ENCODE results near the gene CD44. TPM values are rescaled to one million over a fixed set of nuclear protein-coding genes. Genes with fewer than 3 reads are reported as not detected.

CD44 gene
- total RNA-seq, 2 experiments from 2014 or later = 518 to 534 TPM

DNA sequence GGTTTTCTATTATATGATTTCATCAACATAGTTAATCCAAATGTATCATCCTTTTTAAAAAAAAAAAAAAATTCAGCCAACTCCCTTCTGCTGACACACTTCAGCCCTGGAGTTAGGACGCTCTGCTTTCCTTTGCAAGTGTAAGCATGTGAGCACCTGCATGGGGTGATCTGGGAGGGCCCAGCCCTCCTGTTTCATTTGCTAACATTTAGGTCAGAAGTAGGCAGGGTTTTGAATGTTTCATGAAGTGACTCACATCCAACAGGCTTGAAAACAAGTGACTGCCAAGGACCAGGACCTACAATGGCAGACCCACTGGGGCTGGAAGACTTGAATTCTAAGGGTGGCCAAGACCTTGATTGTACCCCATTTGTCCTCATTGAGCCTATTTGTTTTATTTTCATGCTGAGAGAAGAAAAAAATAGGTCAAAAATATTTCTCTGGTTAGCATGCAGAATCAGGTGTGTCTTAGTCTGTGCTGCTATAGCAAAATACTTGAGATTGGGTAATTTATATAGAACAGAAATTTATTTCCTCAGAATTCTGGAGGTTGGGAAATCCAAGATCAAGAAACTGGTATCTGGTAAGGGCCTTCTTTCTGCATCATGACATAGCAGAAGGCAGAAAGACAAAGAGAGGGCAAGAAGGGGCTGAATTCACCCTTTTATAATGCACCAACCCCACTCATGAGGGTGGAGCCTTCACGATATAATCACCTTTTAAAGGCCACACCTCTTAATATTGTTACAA lies 137.6 kb downstream of the CD44 start:
- Mint-ChIP-seq H3K4me3 (no peak overlapping the region), H3K4me1 (peaks cover 34% of the 10 kb centered on the region), H3K27me3 (peaks cover 2% of the 10 kb centered on the region), H3K27ac (no peak overlapping the region), H3K9me3 (peaks cover 9% of the 10 kb centered on the region), H3K36me3 (ENCODE audit: low read depth) (peaks cover 4% of the 10 kb centered on the region)
- no peak for DNase-seq
- ChIA-PET CTCF (interaction anchor here (0.6 to 1.2 kb wide), 3 partner anchors 20 to 69 kb away, joined by 3 to 4 read pairs (median 3); no protein-coding TSS in a partner anchor), POLR2A (no interaction called here)

GRCh38 chr11:35277827-35278226 lies 138.9 kb downstream of the CD44 start:
- no peak overlapping the region for H3K27ac Mint-ChIP-seq
- peaks cover 5% of the 10 kb centered on the region for H3K9me3 Mint-ChIP-seq
- H3K27me3 Mint-ChIP-seq = peaks cover 2% of the 10 kb centered on the region
- ChIA-PET CTCF (interaction anchor here (1.0 kb wide), 1 partner anchor 20 kb away, joined by 3 read pairs; no protein-coding TSS in a partner anchor), POLR2A (no interaction called here)
- H3K4me1 Mint-ChIP-seq = peaks cover 30% of the 10 kb centered on the region
- H3K4me3 Mint-ChIP-seq = no peak overlapping the region
- no peak for DNase-seq
- no peaks in the 10 kb centered on the region for H3K36me3 Mint-ChIP-seq (ENCODE audit: low read depth)

DNA sequence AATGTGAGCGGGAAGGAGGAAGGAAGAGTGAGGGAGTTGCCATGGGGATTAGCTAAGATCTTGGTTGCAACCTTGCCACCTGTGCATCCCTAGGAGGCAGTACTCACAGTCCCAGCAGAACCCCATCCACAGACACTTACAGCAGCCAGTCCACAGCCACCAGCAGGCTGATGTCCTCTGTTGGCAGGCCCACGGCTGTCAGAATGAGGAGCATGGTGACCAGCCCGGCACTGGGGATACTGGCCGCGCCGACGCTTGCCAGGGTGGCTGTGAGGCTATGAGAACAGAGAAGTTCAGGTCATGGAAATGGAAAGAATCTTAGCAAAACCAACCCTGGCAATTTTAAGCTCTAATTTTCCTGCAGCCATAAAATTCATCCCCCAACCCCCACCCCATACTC lies 141.8 kb downstream of the CD44 start:
- CTCF ChIA-PET = interaction anchor here (1.4 to 1.7 kb wide), 2 partner anchors 14 to 31 kb away, joined by 3 to 5 read pairs; no protein-coding TSS in a partner anchor

DNA sequence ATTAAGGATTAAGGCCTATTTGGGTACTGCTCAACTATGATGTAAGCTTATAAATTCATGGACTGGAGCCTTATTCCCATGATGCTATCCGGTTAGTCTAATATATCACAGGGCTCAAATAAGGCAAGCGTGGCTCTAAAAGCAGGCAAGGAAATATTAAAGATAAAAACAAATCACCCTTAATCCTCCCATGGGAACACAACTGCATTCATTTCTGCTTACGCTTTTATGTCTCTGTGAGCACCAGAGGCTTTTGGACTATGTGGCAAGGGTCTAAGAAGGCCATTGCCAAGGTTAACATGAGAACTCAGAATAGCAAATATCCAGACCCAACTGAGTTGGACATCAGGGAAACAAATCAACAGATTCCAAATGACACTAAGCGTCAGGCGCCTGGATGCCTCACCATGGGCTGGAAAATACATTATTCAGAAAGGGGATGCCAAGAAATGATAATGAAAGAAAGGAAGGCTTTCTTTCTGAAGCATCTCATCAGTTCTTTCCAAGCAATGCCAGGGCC lies 142.3 kb downstream of the CD44 start:
- Mint-ChIP-seq H3K27me3 (peaks cover 3% of the 10 kb centered on the region), H3K36me3 (ENCODE audit: low read depth) (peaks cover 3% of the 10 kb centered on the region), H3K4me3 (no peak overlapping the region), H3K9me3 (peaks cover 7% of the 10 kb centered on the region), H3K4me1 (peaks cover 11% of the 10 kb centered on the region), H3K27ac (no peak overlapping the region)
- ChIA-PET POLR2A (no interaction called here), CTCF (interaction anchor here (1.1 to 1.7 kb wide), 7 partner anchors 11 to 353 kb away, joined by 3 to 9 read pairs (median 3); no protein-coding TSS in a partner anchor)
- no peak for DNase-seq

More for the DNA sequence above, 141.8 kb downstream of the CD44 start:
- no peak for DNase-seq
- peaks cover 6% of the 10 kb centered on the region for H3K9me3 Mint-ChIP-seq
- H3K36me3 Mint-ChIP-seq (ENCODE audit: low read depth) = peaks cover 2% of the 10 kb centered on the region
- H3K27ac Mint-ChIP-seq = no peak overlapping the region
- H3K4me1 Mint-ChIP-seq = peaks cover 16% of the 10 kb centered on the region
- peaks cover under 1% of the 10 kb centered on the region for H3K27me3 Mint-ChIP-seq
- no peak overlapping the region for H3K4me3 Mint-ChIP-seq
- POLR2A ChIA-PET = no interaction called here

Other genes with a start within 250 kb of the CD44 start
- 10 to 100 TPM; 30.8 to 36.4 TPM for gene APIP, start 222.8 kb upstream of the CD44 start, total RNA-seq
- gene PDHX, start 222.6 kb upstream of the CD44 start, total RNA-seq = 10 to 100 TPM; 25.3 to 27.7 TPM

All from activated CD4-positive, alpha-beta T cell treated with anti-CD3 and anti-CD28 coated beads, Interleukin-2, amount 10 ng/mL, durations not matched to agents 7 days and 5 days (primary cell).